Kidney (tissue), 14 donors: Measurements from ENCODE around the gene BHMT2. TPM values are rescaled to one million over a fixed set of nuclear protein-coding genes. Genes with fewer than 3 reads are reported as not detected.
A peak's percentile ranks its signal among the peaks of the same experiment; 100 is the strongest.

Source experiments
- DNase-seq, 5 donors: peaks; one replicate each; pipeline ENCODE4 v3.0.0-alpha.2; 2013 to 2020
- FAIRE-seq: peaks from 2 replicates; lab custom pipeline; 2012; peaks lifted over from hg19 to GRCh38; lab: Jason Lieb, UNC
- H3K27ac ChIP-seq, 2 donors: one replicate each; pipeline ENCODE4 v1.7.0; 2013; ENCODE audit warnings: low read depth in 2 of 2, low read length in 2 of 2, inconsistent platforms in 1 of 2
- H3K27me3 ChIP-seq: one replicate; pipeline ENCODE4 v1.7.1; 2013; ENCODE audit warnings: low read length, inconsistent platforms; ENCODE audit not compliant: control insufficient read depth, insufficient read depth
- H3K36me3 ChIP-seq, 3 donors: one replicate each; pipeline versions ENCODE4 v1.7.0 to v1.7.1; 2013; ENCODE audit warnings: low read length in 3 of 3, control low read depth in 1 of 3, inconsistent platforms in 1 of 3; ENCODE audit not compliant: insufficient read depth in 3 of 3, control insufficient read depth in 2 of 3
- H3K4me1 ChIP-seq, 3 donors: one replicate each; pipeline versions ENCODE4 v1.7.0 to v1.7.1; 2013; ENCODE audit warnings: low read length in 3 of 3, inconsistent platforms in 1 of 3, low read depth in 1 of 3; ENCODE audit not compliant: control insufficient read depth in 2 of 3, insufficient read depth in 2 of 3
- H3K4me3 ChIP-seq, 3 donors: one replicate each; pipeline versions ENCODE4 v1.7.0 to v1.8.1; 2013; ENCODE audit warnings: low read length in 3 of 3, control low read depth in 1 of 3, inconsistent platforms in 1 of 3
- H3K9ac ChIP-seq, 3 donors: one replicate each; pipeline versions ENCODE4 v1.7.0 to v1.7.1; 2013; ENCODE audit warnings: low read length in 3 of 3, control low read depth in 1 of 3, inconsistent platforms in 1 of 3
- H3K9me3 ChIP-seq, 3 donors: one replicate each; pipeline versions ENCODE4 v1.7.0 to v1.7.1; 2013; ENCODE audit warnings: low read length in 3 of 3, control low read depth in 1 of 3, inconsistent platforms in 1 of 3; ENCODE audit not compliant: control insufficient read depth in 2 of 3, insufficient read depth in 1 of 3
- CTCF ChIP-seq: IDR thresholded peaks from 3 replicates; pipeline ENCODE4 v1.5.1; 2012; ENCODE audit warnings: mild to moderate bottlenecking, moderate library complexity, borderline replicate concordance; ENCODE audit not compliant: insufficient read depth; ENCODE audit errors: extremely low read depth
- intact Hi-C: fragments of 100-400 bp; cut with DNase I; formaldehyde crosslinking; loops from one replicate; pipeline ENCODE4 v1.11.1; 2022
- polyA plus RNA-seq: library from polyadenylated mRNA; stranded (reverse); fragments of 350-450 nt; fragmentation: Illumina TruSeq; extraction: RNeasy Lipid Tissue Mini Kit (QIAGEN cat#74804); gene quantifications from one replicate; pipeline ENCODE4 v1.2.3, GENCODE V29; 2014; ENCODE audit warnings: low read depth, low replicate concordance; ENCODE audit not compliant: insufficient read depth
- total RNA-seq: library from RNA; stranded (reverse); fragmentation: NEBNext Ultra II Directional; extraction: Animal tissue kit (Norgen Biotek cat#: 25700); gene quantifications from one replicate; pipeline ENCODE4 v1.2.1, GENCODE V29; 2021
- donor health status: control.
- donor health status: control.
- donor health status: control.
- donor health status: control.
- donor health status: control.
- donor health status: DM: yes; HTN: yes; CAD: no.
- donor health status: Normal renal cell carcinoma (clear cell type).

The BHMT2 gene
- total and polyA plus RNA-seq, 2 donors from 2014 or later, result 54.8 to 230 TPM

- H3K9ac ChIP-seq, result no peak overlapping the region
- intact Hi-C loops, result no loop called here
- H3K27me3 ChIP-seq, result peaks cover 17% of the 10 kb centered on the region
- no peak overlapping the region for H3K4me3 ChIP-seq
- H3K9me3 ChIP-seq, result no peaks in the 10 kb centered on the region
- DNase-seq (no peak), FAIRE-seq (no peak)
- H3K27ac ChIP-seq, result no peak overlapping the region
- TF ChIP-seq CTCF, result peak; percentile 41
- peaks cover 0 to 6% (median 0%) of the 10 kb centered on the region in 3 donors for H3K4me1 ChIP-seq
- H3K36me3 ChIP-seq, result no peaks in the 10 kb centered on the region
These were observed 40.2 kb downstream of the BHMT2 start for GRCh38 chr5:79109527-79110492.

GRCh38 chr5:79111387-79111959 lies 41.9 kb downstream of the BHMT2 start, which contains the start of gene BHMT:
TSS of gene BHMT (plus strand) at chr5:79111809. CDS start at chr5:79111886, 77 bp downstream.
- intact Hi-C loops, result no loop called here
- H3K27me3 ChIP-seq, result peaks cover 17% of the 10 kb centered on the region
- TF ChIP-seq CTCF, result no peak

GRCh38 chr5:79111960-79112702 lies 42.6 kb downstream of the BHMT2 start:
- H3K9ac ChIP-seq, result peak overlapping the region in 1 of 3 donors; percentile 62
- no peaks in the 10 kb centered on the region for H3K9me3 ChIP-seq
- peaks cover 17% of the 10 kb centered on the region for H3K27me3 ChIP-seq
- DNase-seq (peak in 3 of 5 donors; percentile 22 to 38 (median 24)), FAIRE-seq (no peak)
- H3K4me3 ChIP-seq, result peak overlapping the region; percentile 32 to 85 (median 75)
- H3K27ac ChIP-seq, result peak overlapping the region; percentile 51 to 59
- intact Hi-C loops, result no loop called here
- peaks cover 0 to 6% (median 0%) of the 10 kb centered on the region in 3 donors for H3K4me1 ChIP-seq
- no peak for TF ChIP-seq CTCF
- no peaks in the 10 kb centered on the region for H3K36me3 ChIP-seq

More at GRCh38 chr5:79111387-79111959, 41.9 kb downstream of the BHMT2 start, which contains the start of gene BHMT:
- no peaks in the 10 kb centered on the region for H3K9me3 ChIP-seq
- H3K4me3 ChIP-seq, result peak within 1 kb of the TSS; percentile 32 to 85 (median 75)
- DNase-seq (peak; percentile 21 to 70 (median 39)), FAIRE-seq (no peak)
- H3K9ac ChIP-seq, result peak within 1 kb of the TSS in 1 of 3 donors; percentile 62
- H3K36me3 ChIP-seq, result no peaks in the 10 kb centered on the region
- peak within 1 kb of the TSS; percentile 51 to 59 for H3K27ac ChIP-seq
- H3K4me1 ChIP-seq, result peaks cover 0 to 6% (median 0%) of the 10 kb centered on the region in 3 donors
